Epidermal melanocyte (primary cell): ENCODE results near the gene PRRG1.
"Not testable (repeated sequence)": the region's sequence is repeated elsewhere in the genome, so short reads cannot be mapped to it uniquely, and the experiment has no call there.

Experiments
- DNase-seq: peaks from one replicate; pipeline ENCODE4 v3.0.0; 2011; ENCODE audit warnings: low spot score; ENCODE audit not compliant: insufficient read length

The PRRG1 gene

DNA sequence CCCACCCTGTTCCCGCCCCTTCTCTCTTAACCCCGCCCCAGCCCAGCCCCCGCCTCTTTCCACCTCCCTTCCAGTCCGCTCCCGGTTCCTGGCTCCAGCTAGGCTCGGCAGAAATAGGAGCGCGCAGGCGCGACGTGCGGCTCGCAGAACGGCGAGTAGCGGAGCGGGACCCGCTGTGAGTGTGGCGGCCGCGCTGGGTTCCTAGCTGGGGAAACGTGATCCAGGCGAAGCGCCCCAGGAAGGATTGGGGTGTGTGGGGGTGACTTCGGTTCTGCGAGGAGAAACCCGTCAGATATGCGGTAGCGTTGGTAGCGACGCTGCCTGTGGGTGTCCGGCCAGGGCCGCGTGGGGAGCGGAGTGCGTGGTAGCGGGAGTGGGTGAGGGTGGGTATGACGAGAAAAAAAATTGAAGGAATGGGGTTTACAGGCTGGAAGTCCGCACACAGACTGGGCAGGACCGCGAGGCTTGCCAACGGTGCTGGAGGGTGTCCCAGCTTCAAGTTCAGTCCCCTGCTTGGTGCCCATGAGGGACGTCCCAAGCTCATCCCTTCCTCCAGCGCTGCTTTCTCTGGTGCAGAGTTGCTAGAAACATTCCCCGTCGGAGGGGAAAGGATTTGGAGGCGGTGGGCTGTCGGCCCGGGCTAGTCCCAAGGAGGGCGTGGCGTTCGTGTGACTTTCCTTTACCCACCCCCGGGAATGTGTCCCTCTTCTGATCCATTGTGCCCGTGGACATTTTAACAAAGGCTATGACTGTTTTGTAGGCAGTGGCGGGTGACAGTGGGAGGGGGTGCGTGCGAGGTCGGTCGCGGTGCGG, at the start of gene PRRG1:
PRRG1 (plus strand) TSS at position 144 of the 813 bp plus-strand sequence. CDS start 56,886 bp downstream, outside the sequence.
- DNase-seq = peak; percentile 21

GRCh38 chrX:37302569-37302968, 46.6 kb upstream of the PRRG1 start:
- peak; percentile 16 for DNase-seq

DNA sequence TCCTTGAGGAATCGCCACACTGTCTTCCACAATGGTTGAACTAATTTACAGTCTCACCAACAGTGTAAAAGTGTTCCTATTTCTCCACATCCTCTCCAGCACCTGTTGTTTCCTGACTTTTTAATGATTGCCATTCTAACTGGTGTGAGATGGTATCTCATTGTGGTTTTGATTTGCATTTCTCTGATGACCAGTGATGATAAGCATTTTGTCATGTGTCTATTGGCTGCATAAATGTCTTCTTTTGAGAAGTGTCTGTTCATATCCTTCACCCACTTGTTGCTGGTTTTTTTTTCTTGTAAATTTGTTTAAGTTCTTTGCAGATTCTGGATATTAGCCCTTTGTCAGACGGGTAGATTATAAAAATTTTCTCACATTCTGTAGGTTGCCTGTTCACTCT, 43.9 kb upstream of the PRRG1 start:
- not testable (repeated sequence) for DNase-seq

DNA sequence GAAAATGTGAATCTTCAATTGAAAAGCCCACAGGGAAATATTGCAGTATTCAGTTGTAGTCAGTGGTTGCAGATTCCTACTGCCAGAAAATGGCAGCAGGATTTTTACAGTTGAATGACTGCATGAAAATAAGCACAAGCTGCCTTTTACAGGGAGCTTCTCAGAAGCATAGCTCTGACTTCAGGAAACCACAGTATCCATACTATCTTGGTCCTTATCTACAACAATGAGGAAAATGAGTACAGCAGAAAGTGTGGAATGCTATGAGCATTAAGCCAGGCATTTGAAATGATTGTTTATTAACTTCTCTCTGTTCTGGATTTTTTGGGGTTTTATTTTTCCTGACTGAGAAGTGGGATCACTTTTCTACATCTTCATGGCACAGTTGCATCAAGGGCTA, 34.6 kb upstream of the PRRG1 start:
- no peak for DNase-seq

DNA sequence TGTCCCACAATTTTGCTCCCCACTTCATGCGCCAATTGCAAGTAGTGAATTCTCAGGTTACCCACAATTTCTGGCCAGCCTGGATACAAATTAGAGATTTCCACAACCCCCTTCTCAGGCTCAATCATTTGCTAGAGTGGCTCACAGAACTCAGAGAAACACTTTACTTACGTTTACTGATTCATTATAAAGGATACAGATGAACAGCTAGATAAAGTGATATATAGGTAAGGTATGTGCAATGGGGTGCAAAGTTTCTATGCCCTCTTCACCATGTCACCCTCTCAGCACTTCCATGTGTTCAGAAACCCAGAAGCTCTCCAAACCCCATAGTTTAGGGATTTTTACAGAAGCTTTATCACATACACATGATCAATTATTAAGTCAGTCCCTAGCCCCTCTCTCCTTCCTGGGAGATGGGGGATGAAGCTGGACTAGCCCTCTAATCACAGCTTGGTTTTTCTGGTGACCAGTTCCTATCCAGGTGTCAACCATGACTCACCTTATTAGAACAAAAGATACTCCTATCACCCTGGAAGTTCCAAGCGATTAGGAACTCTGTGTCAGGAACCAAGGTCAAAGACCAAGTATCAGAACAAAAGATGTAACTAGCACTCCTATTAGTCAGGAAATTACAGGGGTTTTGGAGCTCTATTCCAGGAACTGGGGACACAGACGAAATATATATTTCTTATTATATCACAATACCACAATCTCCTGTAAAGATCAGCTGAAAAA, 33.5 kb upstream of the PRRG1 start:
- no peak for DNase-seq

DNA sequence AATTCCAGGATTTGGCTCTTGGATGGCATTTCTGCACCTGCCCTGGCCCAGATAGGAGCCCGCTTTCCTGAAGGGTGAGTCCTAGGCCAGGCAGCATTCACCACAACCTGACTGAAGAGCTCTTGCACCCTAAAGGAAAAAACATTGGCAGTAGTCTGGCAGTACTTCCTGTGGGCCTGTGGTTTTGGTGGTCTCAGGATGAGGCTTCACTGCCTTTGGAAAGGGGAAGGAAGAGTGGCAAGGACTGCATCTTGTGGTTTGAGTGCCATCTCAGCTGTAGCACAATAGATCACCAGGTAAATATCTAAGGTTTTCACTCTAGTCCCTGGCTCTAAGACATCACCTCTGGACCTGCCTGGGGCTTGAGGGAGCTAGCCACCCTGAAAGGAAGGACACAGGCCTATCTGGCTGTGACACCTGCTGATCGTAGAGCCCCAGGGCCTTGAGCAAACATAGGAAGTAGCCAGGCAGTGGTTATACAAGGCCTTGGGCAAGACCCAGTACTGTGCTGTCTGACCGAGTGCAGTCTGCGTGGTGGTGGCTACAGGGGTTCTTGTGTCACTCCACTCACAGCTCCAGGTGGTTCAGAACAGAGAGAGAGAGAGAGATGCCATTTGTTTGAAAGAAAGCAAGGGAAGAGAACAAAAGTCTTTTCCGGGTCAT, 28.5 kb upstream of the PRRG1 start:
- DNase-seq = no peak

DNA sequence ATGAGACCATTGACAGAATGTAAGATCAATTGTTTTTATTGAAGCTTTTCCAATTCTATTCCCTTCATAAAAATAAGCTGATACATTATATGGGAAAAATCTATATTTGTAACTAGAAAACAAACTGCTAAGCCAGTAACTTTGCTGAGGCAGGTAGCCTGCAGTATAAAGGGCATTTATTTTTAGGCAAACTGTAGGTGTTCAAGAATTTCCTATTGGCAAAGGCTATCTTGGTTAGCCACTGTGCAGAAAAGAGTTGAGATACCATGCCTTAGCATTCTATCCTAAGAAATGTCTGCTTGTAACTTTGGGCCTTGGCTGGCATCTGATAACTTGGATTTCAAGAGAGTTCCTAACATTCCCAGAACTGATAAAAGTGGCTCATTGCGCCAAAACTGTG, 18.5 kb upstream of the PRRG1 start:
- no peak for DNase-seq

GRCh38 chrX:37331546-37331945, 17.6 kb upstream of the PRRG1 start:
- DNase-seq = no peak

DNA sequence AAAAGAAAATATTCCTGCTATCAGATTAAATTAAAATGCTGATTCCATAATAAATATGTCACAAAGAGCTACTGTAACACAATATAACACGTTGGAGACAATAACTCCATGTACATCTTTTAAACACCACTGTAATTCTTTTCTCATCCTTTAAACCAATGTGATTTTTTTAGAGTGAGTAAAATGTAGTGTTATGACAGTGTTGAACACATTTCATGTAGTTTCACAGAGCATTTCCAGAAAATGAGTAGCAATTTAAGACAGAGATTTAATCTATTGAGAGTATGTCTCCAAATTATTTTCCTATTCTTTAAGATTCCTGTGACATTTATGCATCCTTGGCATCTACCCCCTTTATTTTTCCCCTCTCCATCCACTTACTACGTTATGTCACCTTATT, 17.1 kb upstream of the PRRG1 start:
- DNase-seq = no peak

- no peak for DNase-seq
Observed at GRCh38 chrX:37332987-37333658, 16.0 kb upstream of the PRRG1 start.

GRCh38 chrX:37347420-37347819, 1.7 kb upstream of the PRRG1 start:
- no peak for DNase-seq

DNA sequence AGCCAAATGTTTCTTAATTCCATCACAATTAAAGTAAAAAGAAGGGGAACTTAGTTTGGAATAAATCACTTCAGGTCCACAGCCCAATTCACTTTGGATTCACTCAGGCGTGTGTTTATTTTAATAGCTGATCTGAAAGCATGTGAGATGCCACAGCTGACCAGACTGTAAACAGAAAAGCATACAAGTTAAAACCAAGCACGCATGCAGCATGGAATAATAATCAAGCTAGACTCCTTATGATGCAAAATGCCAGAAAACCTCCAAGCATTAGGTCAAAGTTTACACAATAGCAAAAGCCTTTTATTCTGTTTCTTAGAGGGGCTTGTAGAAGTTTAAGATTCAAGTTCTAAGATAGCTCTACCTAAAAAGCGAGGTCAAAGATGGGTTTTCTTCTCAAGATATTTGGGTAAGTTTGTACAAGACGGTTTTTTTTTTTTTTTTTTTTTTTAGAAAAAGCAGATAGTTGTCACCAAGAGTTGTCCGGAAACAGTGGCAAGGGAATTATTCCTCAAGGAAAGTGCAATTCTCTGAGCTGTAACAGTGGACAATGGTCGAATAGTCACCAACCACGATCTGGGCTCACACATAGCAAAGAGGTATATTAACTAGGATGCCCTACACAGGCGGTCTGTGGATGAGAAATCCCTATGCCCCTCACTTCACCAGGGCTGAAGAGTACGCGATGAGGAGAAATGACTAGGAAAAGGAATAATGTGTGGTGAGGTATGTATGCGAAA, 763 bp upstream of the PRRG1 start:
- no peak for DNase-seq

GRCh38 chrX:37348971-37349220, 268 bp upstream of the PRRG1 start:
- DNase-seq = no peak

- DNase-seq = no peak
Observed at GRCh38 chrX:37350034-37350365, 836 bp downstream of the PRRG1 start.

DNA sequence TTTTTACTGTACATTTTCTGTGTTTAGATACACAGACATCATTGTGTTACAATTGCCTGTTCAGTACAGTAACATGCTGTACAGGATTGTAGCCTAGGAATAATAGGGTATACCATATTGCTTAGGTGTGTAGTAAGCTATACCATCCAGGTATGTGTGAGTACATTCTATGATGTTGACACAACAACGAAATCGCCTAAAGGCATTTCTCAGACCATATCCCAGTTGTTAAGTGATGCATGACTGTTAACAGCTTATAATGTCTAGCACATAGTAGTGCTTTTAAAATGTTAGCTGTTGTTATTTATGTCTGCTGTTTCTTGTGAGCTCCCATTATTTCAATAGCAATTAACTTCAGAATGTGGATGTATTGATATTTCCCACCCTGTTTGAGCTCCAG, 4.5 kb downstream of the PRRG1 start:
- DNase-seq = no peak

GRCh38 chrX:37357436-37357835, 8.3 kb downstream of the PRRG1 start:
- DNase-seq = no peak

- no peak for DNase-seq
Observed at GRCh38 chrX:37361596-37361995, 12.4 kb downstream of the PRRG1 start.

GRCh38 chrX:37364666-37365065, 15.5 kb downstream of the PRRG1 start:
- no peak for DNase-seq

- no peak for DNase-seq
Observed at GRCh38 chrX:37367946-37368345, 18.8 kb downstream of the PRRG1 start.

DNA sequence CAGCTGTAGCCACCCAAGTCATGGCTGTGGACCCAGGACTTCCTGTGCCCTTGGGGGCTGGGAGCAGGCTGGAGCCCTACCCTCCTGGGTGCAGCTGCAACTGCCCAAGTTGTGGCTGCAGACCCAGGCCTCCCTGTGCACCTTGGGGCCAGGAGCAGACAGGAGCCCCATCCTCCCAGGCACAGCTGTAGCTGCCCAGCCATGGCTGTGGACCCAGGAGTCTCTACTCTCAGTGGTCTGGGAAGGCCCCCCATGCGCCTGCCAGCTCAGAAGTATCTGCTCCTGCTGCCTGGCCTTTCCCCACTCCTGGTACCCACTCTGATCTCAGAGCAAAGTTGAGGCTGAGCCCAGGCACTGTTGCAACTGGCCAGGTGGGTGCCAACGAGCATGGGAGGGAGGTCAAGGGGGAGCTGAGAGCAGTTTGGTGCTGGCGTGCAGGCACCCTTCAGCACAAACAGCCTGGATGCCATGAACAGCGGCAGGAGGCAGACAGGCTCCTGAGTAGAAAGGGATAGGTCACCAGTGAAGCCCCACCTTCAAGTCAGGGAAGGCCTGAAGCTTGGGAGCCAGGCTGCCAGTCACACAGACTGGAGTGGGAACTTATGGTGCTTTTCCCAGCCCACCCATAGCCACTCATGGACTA, 21.5 kb downstream of the PRRG1 start:
- no peak for DNase-seq

- DNase-seq = no peak
Observed at GRCh38 chrX:37371578-37371991, 22.4 kb downstream of the PRRG1 start.
